H1 (cell line): ENCODE results near the gene RCSD1. TPM values are rescaled to one million over a fixed set of nuclear protein-coding genes. Genes with fewer than 3 reads are reported as not detected.

Experiments
- CTCF ChIA-PET: fragments of 300-600 bp; sonication (Branson Sonifier 250); formaldehyde crosslinking; loops from one replicate; lab custom pipeline; 2021; ENCODE audit not compliant: partially characterized antibody; lab: Charles Lee
- POLR2A ChIA-PET: fragments of 300-600 bp; sonication (Branson Sonifier 250); formaldehyde crosslinking; loops from one replicate; lab custom pipeline; 2021; ENCODE audit warnings: inconsistent platforms; ENCODE audit not compliant: partially characterized antibody; lab: Charles Lee
- DNase-seq, 2 experiments: peaks; one replicate each; pipeline versions ENCODE4 v3.0.0 to v3.0.0-alpha.2; 2010 to 2022; ENCODE audit warnings: low spot score in 2 of 2, low read depth in 1 of 2, mixed read lengths in 1 of 2
- FAIRE-seq: peaks from 2 replicates; lab custom pipeline; 2011; peaks lifted over from hg19 to GRCh38; lab: Jason Lieb, UNC
- H2AFZ ChIP-seq: 2 replicates; pipeline ENCODE4 v1.8.1; 2012; ENCODE audit warnings: low read length, inconsistent platforms
- H2AK5ac ChIP-seq: 2 replicates; pipeline ENCODE4 v1.6.1; 2013; ENCODE audit warnings: low read depth, low read length
- H2BK120ac ChIP-seq: replicated peaks from 2 replicates; pipeline ENCODE3; 2013; ENCODE audit warnings: low read depth, low read length, inconsistent platforms
- H2BK12ac ChIP-seq: 2 replicates; pipeline ENCODE4 v1.6.1; 2013; ENCODE audit warnings: low read depth, low read length
- H2BK15ac ChIP-seq: 2 replicates; pipeline ENCODE4 v1.6.1; 2013; ENCODE audit warnings: low read length
- H2BK20ac ChIP-seq: 2 replicates; pipeline ENCODE4 v1.6.1; 2013; ENCODE audit warnings: low read length
- H2BK5ac ChIP-seq: 2 replicates; pipeline ENCODE4 v1.6.1; 2013; ENCODE audit warnings: low read depth, low read length
- H3K14ac ChIP-seq: 2 replicates; pipeline ENCODE4 v1.6.1; 2013; ENCODE audit warnings: inconsistent platforms; ENCODE audit not compliant: insufficient read length
- H3K18ac ChIP-seq: 2 replicates; pipeline ENCODE4 v1.6.1; 2013; ENCODE audit warnings: low read length; ENCODE audit errors: extremely low read depth
- H3K23ac ChIP-seq: 2 replicates; pipeline ENCODE4 v1.6.1; 2013; ENCODE audit warnings: inconsistent platforms; ENCODE audit not compliant: insufficient read length
- H3K23me2 ChIP-seq: 2 replicates; pipeline ENCODE4 v1.6.1; 2013; ENCODE audit warnings: low read depth, low read length
- H3K27ac ChIP-seq: 2 replicates; pipeline ENCODE4 v1.6.1; 2011; ENCODE audit warnings: low read depth, low read length, inconsistent platforms
- H3K27me3 ChIP-seq, 4 experiments: replicated peaks in 1 of 4; 1 replicate in 1 of 4; 2 replicates in 3 of 4; pipeline versions ENCODE4 v1.6.1 to v1.8.1; 2011 to 2013; ENCODE audit warnings: low read length in 3 of 4, mild to moderate bottlenecking in 3 of 4, inconsistent platforms in 2 of 4, mixed read lengths in 2 of 4, moderate library complexity in 1 of 4; ENCODE audit not compliant: control insufficient read depth in 3 of 4, insufficient read depth in 3 of 4; ENCODE audit errors: extremely low read depth in 1 of 4
- H3K36me3 ChIP-seq, 4 experiments: 2 replicates each; pipeline versions ENCODE4 v1.6.1 to v1.8.1; 2011 to 2013; ENCODE audit warnings: mild to moderate bottlenecking in 4 of 4, low read length in 3 of 4, moderate library complexity in 2 of 4, control low read depth in 1 of 4, inconsistent platforms in 1 of 4; ENCODE audit not compliant: insufficient read depth in 4 of 4, control insufficient read depth in 2 of 4
- H3K4ac ChIP-seq: replicated peaks from 2 replicates; pipeline ENCODE3; 2013; ENCODE audit warnings: low read length, low read depth, mixed read lengths, inconsistent platforms; ENCODE audit not compliant: insufficient read length
- H3K4me1 ChIP-seq, 4 experiments: replicated peaks in 1 of 4; 1 replicate in 1 of 4; 2 replicates in 3 of 4; pipeline versions ENCODE4 v1.6.1 to v1.8.1; 2011 to 2013; ENCODE audit warnings: low read length in 3 of 4, inconsistent platforms in 2 of 4, mixed read lengths in 1 of 4; ENCODE audit not compliant: insufficient read depth in 4 of 4, control insufficient read depth in 3 of 4
- H3K4me2 ChIP-seq, 2 experiments: 2 replicates each; pipeline versions ENCODE4 v1.6.1 to v1.8.1; 2011 to 2013; ENCODE audit warnings: low read depth in 2 of 2, low read length in 2 of 2, control low read depth in 1 of 2, inconsistent platforms in 1 of 2, mild to moderate bottlenecking in 1 of 2; ENCODE audit not compliant: insufficient read depth in 1 of 2
- H3K4me3 ChIP-seq, 4 experiments: fragments of 200-600, 300-600 bp in 1 of 4; sonication (generic), shearing (Covaris generic), sonication (Bioruptor Twin) in 1 of 4; 2 replicates each; pipeline versions ENCODE4 v1.5.1 to v1.8.1; 2011 to 2016; ENCODE audit warnings: low read length in 4 of 4, low read depth in 3 of 4, control low read depth in 2 of 4, inconsistent platforms in 2 of 4, mild to moderate bottlenecking in 2 of 4, mixed read lengths in 1 of 4, moderate library complexity in 1 of 4; ENCODE audit not compliant: insufficient read depth in 2 of 4; ENCODE audit errors: extremely low read depth in 1 of 4
- H3K56ac ChIP-seq: replicated peaks from 2 replicates; pipeline ENCODE3; 2013; ENCODE audit warnings: low read depth, mild to moderate bottlenecking, mixed read lengths, low read length, inconsistent platforms; ENCODE audit not compliant: insufficient read length
- H3K79me1 ChIP-seq: 2 replicates; pipeline ENCODE4 v1.6.1; 2013; ENCODE audit warnings: low read depth, low read length, control low read depth
- H3K79me2 ChIP-seq, 2 experiments: 2 replicates each; pipeline versions ENCODE4 v1.6.1 to v1.8.1; 2012 to 2013; ENCODE audit warnings: low read length in 2 of 2, mild to moderate bottlenecking in 2 of 2, inconsistent platforms in 1 of 2; ENCODE audit not compliant: insufficient read depth in 2 of 2, control insufficient read depth in 1 of 2
- H3K9ac ChIP-seq, 4 experiments: replicated peaks in 1 of 4; 1 replicate in 1 of 4; 2 replicates in 3 of 4; pipeline versions ENCODE4 v1.6.1 to v1.8.1; 2011 to 2013; ENCODE audit warnings: low read depth in 3 of 4, low read length in 3 of 4, control low read depth in 2 of 4, mild to moderate bottlenecking in 2 of 4, moderate library complexity in 2 of 4, inconsistent platforms in 1 of 4; ENCODE audit errors: extremely low read depth in 1 of 4
- H3K9me3 ChIP-seq, 2 experiments: 2 replicates each; pipeline versions ENCODE4 v1.6.1 to v1.8.1; 2012 to 2013; ENCODE audit warnings: mild to moderate bottlenecking in 2 of 2, moderate library complexity in 2 of 2, control low read depth in 1 of 2, inconsistent platforms in 1 of 2, low read depth in 1 of 2, low read length in 1 of 2, mixed read lengths in 1 of 2; ENCODE audit not compliant: insufficient read depth in 2 of 2
- H4K20me1 ChIP-seq, 2 experiments: replicated peaks in 1 of 2; 2 replicates each; pipeline versions ENCODE3 to v1.8.1; 2011 to 2013; ENCODE audit warnings: inconsistent platforms in 2 of 2, low read length in 2 of 2, mild to moderate bottlenecking in 1 of 2; ENCODE audit not compliant: insufficient read depth in 2 of 2, control insufficient read depth in 1 of 2
- H4K5ac ChIP-seq: 2 replicates; pipeline ENCODE4 v1.6.1; 2013; ENCODE audit warnings: low read length, low read depth, mixed read lengths, inconsistent platforms; ENCODE audit not compliant: insufficient read length
- H4K8ac ChIP-seq: 2 replicates; pipeline ENCODE4 v1.8.0; 2013; ENCODE audit warnings: mild to moderate bottlenecking, moderate library complexity, low read length, inconsistent platforms; ENCODE audit not compliant: insufficient read depth; ENCODE audit errors: extremely low read depth
- H4K91ac ChIP-seq: replicated peaks from 2 replicates; pipeline ENCODE3; 2013; ENCODE audit warnings: low read length, mixed read lengths, inconsistent platforms; ENCODE audit not compliant: insufficient read length
- MAFK ChIP-seq: IDR thresholded peaks from 2 replicates; pipeline ENCODE4 v1.6.1; 2012; ENCODE audit warnings: low read depth, mild to moderate bottlenecking, improper control_type of control experiment, low read length
- SP4 ChIP-seq: IDR thresholded peaks from 2 replicates; pipeline ENCODE4 v1.6.1; 2012; ENCODE audit warnings: low read length, inconsistent platforms
- WGBS, 2 experiments: shearing (Covaris generic) in 1 of 2; methylation state at CpG; one replicate each; pipeline versions ENCODE4 v1.1.6 to v1.1.7; 2013 to 2015; ENCODE audit warnings: low lambda C conversion rate in 2 of 2, mixed read lengths in 2 of 2, inconsistent platforms in 1 of 2, low coverage in 1 of 2, missing lambda C conversion rate in 1 of 2; ENCODE audit not compliant: insufficient replicate concordance in 2 of 2, insufficient coverage in 1 of 2, insufficient read length in 1 of 2; ENCODE audit errors: extremely low coverage in 1 of 2, missing lambda C conversion rate in 1 of 2; 5-methylcytosine and 5-hydroxymethylcytosine counted together
- polyA plus RNA-seq, 7 experiments: library from polyadenylated mRNA; depleted of rRNA in 3 of 7; stranded (reverse) in 5 of 7; unstranded in 2 of 7; fragments of >200 nt in 5 of 7; fragments of 200-250 nt in 2 of 7; gene quantifications; 1 replicate in 5 of 7; 2 replicates in 1 of 7; 4 replicates in 1 of 7; pipeline versions ENCODE4 v1.2.1 to v1.2.3, GENCODE V29; 2011 to 2013; ENCODE audit warnings: missing spikeins in 2 of 7, mixed read lengths in 2 of 7
- total RNA-seq: library from RNA; stranded (reverse); fragmentation: NEBNext Ultra II Directional; extraction: Animal tissue kit (Norgen Biotek cat#: 25700); gene quantifications from 2 replicates; pipeline ENCODE4 v1.2.1, GENCODE V29; 2021

The RCSD1 gene
- total and polyA plus RNA-seq, 2 of the 8 experiments (the other 6 are each of a cell fraction or from before 2014, with no cell fraction given) = 0.47 to 0.69 TPM

DNA sequence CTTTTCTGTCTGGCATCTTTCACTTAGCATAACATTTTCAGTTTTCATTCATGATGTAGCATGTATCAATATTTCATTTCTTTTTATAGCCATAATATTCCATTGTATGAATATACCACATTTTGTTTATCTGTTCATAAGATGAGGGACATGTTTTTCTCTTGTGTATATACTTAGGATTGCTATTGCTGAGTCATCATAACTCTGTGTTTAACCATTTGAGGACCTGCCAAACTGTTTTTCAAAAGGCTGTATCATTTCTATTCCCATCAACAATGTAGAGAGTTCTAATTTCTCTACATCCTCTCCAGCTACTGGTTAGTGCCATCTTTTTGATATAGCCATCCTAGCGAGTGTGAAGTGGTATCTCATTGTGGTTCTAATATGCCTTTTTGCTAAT lies 118.0 kb downstream of the RCSD1 start:
- TF ChIP-seq SP4 (no peak), MAFK (peak; percentile 90)
- CTCF ChIA-PET = interaction anchor here (1.2 kb wide), 1 partner anchor 55 kb away, joined by 4 read pairs; no protein-coding TSS in a partner anchor
- no peak overlapping the region for H2AK5ac ChIP-seq
- H3K27me3 ChIP-seq = no peaks in the 10 kb centered on the region
- no peak overlapping the region for H3K27ac ChIP-seq
- no peak for DNase-seq
- WGBS, 2 experiments = 92% methylated on average over 1 of the region's 1 CpG; no CpG with 5 or more reads in 1 of the 2 experiments
- H2BK20ac ChIP-seq = no peak overlapping the region
- POLR2A ChIA-PET = no interaction called here
- H3K79me1 ChIP-seq = peaks cover 10% of the 10 kb centered on the region
- H4K5ac ChIP-seq = no peak overlapping the region
- H3K9ac ChIP-seq = no peak overlapping the region
- H3K4me3 ChIP-seq = no peak overlapping the region
- H2BK5ac ChIP-seq = no peak overlapping the region
- no peak overlapping the region for H3K23ac ChIP-seq
- H2BK120ac ChIP-seq = no peak overlapping the region
- H4K8ac ChIP-seq = no peak overlapping the region
- H3K23me2 ChIP-seq = no peaks in the 10 kb centered on the region
- H3K4me2 ChIP-seq = no peak overlapping the region
- no peaks in the 10 kb centered on the region for H3K9me3 ChIP-seq
- H3K14ac ChIP-seq = no peak overlapping the region
- no peak overlapping the region for H4K91ac ChIP-seq
- H2BK15ac ChIP-seq = no peak overlapping the region
- no peak overlapping the region for H3K56ac ChIP-seq
- peaks cover 0 to 68% of the 10 kb centered on the region in 2 experiments; a peak in 2 of 4 replicates for H3K79me2 ChIP-seq
- H2BK12ac ChIP-seq = no peak overlapping the region
- no peak overlapping the region for H3K18ac ChIP-seq
- H4K20me1 ChIP-seq = peaks cover 3 to 6% of the 10 kb centered on the region in 2 experiments
- FAIRE-seq = no peak
- no peak overlapping the region for H3K4ac ChIP-seq
- no peak overlapping the region for H2AFZ ChIP-seq
- peaks cover 0 to 7% (median 0%) of the 10 kb centered on the region in 4 experiments; a peak in 3 of 7 replicates for H3K4me1 ChIP-seq
- H3K36me3 ChIP-seq = no peaks in the 10 kb centered on the region
